GM21526 (cell line): ENCODE measurements around the gene LHFPL2.
"Not testable (repeated sequence)": the region's sequence is repeated elsewhere in the genome, so short reads cannot be mapped to it uniquely, and the experiment has no call there.

Experiments used
- ATAC-seq: cut with Tn5 transposase; IDR thresholded peaks from one replicate; pipeline ENCODE4 v1.9.1; 2021; ENCODE audit warnings: moderate library complexity; ENCODE audit not compliant: unreplicated experiment, low FRiP score

The LHFPL2 gene

GRCh38 chr5:78487846-78488245, 160.7 kb downstream of the LHFPL2 start:
- ATAC-seq: no peak

- no peak for ATAC-seq
These were observed 162.4 kb downstream of the LHFPL2 start for GRCh38 chr5:78486218-78486617.

GRCh38 chr5:78483809-78484521, 164.6 kb downstream of the LHFPL2 start:
- ATAC-seq: peak; percentile 82

- ATAC-seq: no peak
These were observed 165.6 kb downstream of the LHFPL2 start for GRCh38 chr5:78482948-78483347.

DNA sequence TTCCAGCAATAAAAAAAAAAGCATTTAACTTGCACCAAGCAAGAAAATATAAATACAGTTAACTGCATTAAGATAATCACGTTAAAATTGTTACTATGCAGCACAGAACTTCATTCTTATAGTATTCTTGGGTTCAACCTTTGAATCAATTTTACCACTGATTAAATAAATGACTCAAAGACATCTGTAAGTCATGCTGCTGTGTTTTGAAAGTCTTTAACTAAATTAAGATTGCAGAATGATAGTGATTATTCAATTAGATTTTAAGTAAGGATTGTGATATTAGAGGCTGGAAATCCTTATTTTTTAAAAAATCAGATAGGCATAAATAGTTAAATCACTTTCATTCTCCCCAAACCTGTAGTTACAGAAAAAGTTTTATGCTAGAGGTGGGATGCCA, 171.8 kb downstream of the LHFPL2 start:
- no peak for ATAC-seq

DNA sequence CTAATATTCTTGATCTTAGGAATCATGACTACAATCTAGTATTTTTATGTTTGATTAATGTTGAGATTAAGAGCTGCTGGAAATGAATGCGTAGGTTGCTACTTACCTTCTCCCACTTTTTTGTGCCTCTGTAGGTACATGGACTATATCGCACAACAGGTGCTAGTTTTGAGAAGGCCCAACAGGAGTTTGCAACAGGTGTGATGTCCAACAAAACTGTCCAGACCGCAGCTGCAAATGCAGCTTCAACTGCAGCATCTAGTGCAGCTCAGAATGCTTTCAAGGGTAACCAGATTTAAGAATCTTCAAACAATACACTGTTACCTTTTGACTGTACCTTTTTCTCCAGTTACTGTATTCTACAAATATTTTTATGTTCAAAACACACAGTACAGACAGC, 173.2 kb downstream of the LHFPL2 start:
- ATAC-seq: no peak

DNA sequence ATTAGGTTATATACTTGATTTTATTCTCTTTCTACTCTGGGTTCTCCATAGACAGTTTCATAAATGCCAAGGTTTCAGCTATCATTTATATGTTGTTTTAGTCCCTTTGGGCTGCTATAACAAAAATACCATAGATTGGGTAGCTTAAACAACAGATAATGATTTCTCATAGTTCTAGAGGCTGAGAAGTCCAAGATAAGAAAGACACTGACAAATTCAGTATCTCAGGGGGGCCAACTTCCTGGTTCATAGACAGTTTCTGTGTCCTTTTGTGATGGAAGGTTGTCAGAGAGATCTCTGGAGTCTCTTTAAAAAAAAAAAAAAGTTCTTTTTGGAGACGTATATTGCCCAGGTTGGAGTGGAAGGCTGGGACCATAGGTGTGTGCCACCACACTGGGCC, 174.8 kb downstream of the LHFPL2 start:
- ATAC-seq: no peak

GRCh38 chr5:78472469-78473106, 176.0 kb downstream of the LHFPL2 start:
- no peak for ATAC-seq

GRCh38 chr5:78471896-78472295, 176.7 kb downstream of the LHFPL2 start:
- ATAC-seq: no peak

GRCh38 chr5:78467752-78468357, 180.7 kb downstream of the LHFPL2 start:
- ATAC-seq: no peak

DNA sequence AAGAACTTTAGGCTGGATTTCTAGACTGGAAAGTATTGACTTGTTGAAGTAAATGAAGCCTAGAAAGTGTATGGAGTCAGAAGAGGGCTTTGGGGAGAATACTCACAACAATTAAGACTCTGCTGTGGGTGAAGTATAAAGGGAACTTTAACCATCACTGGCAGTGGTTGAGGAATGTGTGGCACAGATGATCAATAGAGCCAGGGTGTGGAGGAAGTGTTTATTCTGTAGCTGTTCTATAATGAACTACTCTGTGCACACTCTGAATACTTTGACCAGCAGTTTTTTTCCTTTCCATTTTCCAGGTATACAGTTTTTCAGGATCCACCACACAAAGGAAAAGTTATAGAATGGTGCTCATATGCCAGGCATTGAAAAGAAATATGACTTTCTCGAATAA, 181.4 kb downstream of the LHFPL2 start:
- no peak for ATAC-seq

DNA sequence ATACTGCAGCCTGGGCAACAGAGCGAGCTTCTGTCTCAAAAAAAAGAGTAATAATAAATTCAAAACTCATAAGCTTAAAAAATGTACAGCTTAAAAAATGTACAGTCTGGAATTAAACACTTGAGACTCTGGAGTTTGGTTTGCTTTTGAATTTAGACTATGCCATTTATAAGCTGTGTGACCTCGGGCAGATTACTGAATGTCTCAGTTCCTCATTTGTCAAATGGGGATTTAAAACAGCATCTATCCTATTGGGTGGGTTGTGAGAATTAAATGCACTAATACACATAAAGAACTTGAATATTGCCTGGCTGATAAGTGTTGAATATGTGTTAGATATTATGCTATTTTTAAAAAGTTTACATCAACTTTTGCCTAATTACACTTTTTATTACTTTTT, 189.7 kb downstream of the LHFPL2 start:
- ATAC-seq: no peak

DNA sequence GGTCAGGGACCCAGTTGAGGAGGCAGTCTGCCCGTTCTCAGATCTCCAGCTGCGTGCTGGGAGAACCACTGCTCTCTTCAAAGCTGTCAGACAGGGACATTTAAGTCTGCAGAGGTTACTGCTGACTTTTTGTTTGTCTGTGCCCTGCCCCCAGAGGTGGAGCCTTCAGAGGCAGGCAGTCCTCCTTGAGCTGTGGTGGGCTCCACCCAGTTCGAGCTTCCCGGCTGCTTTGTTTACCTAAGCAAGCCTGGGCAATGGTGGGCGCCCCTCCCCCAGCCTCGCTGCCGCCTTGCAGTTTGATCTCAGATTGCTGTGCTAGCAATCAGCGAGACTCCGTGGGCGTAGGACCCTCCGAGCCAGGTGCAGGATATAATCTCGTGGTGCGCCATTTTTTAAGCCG, 191.1 kb downstream of the LHFPL2 start:
- not testable (repeated sequence) for ATAC-seq

- ATAC-seq: no peak
These were observed 199.5 kb downstream of the LHFPL2 start for GRCh38 chr5:78449103-78449502.

DNA sequence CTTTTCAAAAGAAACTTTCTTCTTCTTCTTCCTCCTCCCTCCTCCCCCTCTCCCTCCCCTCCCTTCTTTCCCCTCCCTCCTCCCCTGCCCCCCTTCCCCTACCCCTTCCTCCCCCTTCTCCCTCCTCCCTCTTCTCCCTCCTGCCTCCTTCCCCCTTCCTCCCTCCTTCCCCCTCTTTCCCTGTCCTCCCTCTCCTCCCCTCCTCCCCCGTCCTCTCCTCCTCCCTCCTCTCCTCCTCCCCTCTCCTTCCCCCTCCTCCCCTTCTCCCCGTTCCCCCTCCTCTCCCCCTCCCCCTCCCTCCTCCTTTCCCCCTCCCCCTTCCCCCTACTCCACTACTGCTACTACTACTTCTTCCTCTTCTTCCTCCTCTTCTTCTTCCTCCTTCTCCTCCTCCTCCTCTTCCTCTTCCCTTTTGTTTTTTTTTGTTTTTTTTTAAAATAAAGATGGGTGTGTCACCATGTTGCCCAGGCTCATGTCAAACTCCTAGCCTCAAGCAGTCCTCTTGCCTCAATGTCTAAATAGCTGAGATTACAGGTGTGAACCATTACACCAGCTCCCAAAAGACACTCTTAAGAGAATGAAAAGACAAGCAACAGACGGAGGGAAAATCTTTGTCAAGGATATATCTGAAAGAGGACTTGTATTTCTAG, 200.7 kb downstream of the LHFPL2 start:
- no peak for ATAC-seq
